RWPE1 (cell line): ENCODE measurements around the gene AGK.

Experiments used
- CTCF ChIA-PET: fragments of 350-600 bp; sonication (Branson Sonifier 250); formaldehyde crosslinking; extraction: SDS; loops from one replicate; lab custom pipeline; 2021; lab: Yijun Ruan, JAX
- POLR2A ChIA-PET: fragments of 400-600 bp; formaldehyde crosslinking; extraction: SDS; loops from one replicate; lab custom pipeline; 2020; ENCODE audit warnings: antibody characterized with exemption; ENCODE audit not compliant: low non-redundant PET; lab: Yijun Ruan, JAX
- DNase-seq: peaks from one replicate; pipeline ENCODE4 v3.0.0; 2012; ENCODE audit warnings: low spot score
- H3K27ac ChIP-seq: fragments of 450-650 bp; 2 replicates; pipeline ENCODE4 v1.5.1; 2017
- TF ChIP-seq, protein P1 (sequence below): fragments of 450-650 bp; conservative IDR thresholded peaks from 2 replicates; pipeline ENCODE4 v1.5.1; 2017; ENCODE audit warnings: low read depth, mild to moderate bottlenecking

Gene AGK

GRCh38 chr7:141631525-141631924 is 80.3 kb downstream of the AGK start:
- TF ChIP-seq, protein P1, sequence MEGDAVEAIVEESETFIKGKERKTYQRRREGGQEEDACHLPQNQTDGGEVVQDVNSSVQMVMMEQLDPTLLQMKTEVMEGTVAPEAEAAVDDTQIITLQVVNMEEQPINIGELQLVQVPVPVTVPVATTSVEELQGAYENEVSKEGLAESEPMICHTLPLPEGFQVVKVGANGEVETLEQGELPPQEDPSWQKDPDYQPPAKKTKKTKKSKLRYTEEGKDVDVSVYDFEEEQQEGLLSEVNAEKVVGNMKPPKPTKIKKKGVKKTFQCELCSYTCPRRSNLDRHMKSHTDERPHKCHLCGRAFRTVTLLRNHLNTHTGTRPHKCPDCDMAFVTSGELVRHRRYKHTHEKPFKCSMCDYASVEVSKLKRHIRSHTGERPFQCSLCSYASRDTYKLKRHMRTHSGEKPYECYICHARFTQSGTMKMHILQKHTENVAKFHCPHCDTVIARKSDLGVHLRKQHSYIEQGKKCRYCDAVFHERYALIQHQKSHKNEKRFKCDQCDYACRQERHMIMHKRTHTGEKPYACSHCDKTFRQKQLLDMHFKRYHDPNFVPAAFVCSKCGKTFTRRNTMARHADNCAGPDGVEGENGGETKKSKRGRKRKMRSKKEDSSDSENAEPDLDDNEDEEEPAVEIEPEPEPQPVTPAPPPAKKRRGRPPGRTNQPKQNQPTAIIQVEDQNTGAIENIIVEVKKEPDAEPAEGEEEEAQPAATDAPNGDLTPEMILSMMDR, result no peak
- H3K27ac ChIP-seq, result no peak overlapping the region
- no peak for DNase-seq
- ChIA-PET CTCF (no interaction called here), POLR2A (no interaction called here)

- CTCF ChIA-PET, result no interaction called here
These were observed 82.9 kb downstream of the AGK start for GRCh38 chr7:141634065-141634464.

GRCh38 chr7:141636053-141636452 is 84.8 kb downstream of the AGK start:
- no peak overlapping the region for H3K27ac ChIP-seq
- POLR2A ChIA-PET, result no interaction called here
- no peak for DNase-seq
- TF ChIP-seq, protein P1, result no peak
- CTCF ChIA-PET, result interaction anchor here (0.6 kb wide), 1 partner anchor 486 kb away, joined by 3 read pairs; no protein-coding TSS in a partner anchor

More at GRCh38 chr7:141634065-141634464, 82.9 kb downstream of the AGK start:
- DNase-seq, result no peak
- POLR2A ChIA-PET, result no interaction called here
- H3K27ac ChIP-seq, result no peak overlapping the region
- TF ChIP-seq, protein P1, result no peak

GRCh38 chr7:141640239-141640840 is 89.1 kb downstream of the AGK start:
- H3K27ac ChIP-seq, result no peak overlapping the region
- TF ChIP-seq, protein P1, result no peak
- CTCF ChIA-PET, result no interaction called here
- no peak for DNase-seq
- POLR2A ChIA-PET, result no interaction called here

DNA sequence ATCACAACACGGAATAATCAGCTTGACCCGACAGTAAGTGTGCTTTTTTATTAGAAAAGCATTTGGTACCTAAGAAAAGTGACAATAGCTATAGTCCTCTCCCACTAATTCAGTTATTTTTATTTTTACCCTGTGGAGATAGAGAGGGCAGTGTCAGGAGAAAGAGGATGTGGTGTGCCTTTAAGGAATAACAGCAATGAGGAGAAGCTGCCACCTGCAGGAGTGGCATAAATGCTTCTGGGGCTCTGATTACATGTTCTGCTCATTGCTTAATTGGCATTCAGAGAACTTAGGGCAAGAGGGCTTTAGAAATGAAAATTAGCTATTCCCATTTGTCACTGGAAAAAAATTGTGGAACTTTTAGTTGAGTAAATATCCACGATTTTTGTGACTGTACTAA is 90.7 kb downstream of the AGK start:
- ChIA-PET POLR2A (no interaction called here), CTCF (no interaction called here)
- TF ChIP-seq, protein P1, result no peak
- no peak for DNase-seq
- H3K27ac ChIP-seq, result no peak overlapping the region

DNA sequence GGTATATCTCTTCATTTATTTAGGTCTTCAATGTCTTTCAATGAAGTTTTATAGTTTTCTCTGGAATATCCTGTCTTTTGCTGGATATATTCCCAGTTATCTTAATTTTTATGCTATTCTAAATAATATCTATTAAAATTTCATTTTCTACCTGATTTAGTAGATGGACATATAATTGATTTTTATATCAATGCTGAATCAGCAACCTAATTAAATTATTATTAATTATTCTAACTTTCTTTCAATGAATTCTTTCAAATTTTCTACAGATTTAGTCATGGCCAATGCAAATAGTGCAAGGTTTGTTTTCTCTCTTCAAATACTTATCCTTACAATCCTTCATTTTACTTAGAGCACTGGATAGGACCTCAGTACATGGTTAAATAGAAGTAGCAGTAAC is 94.0 kb downstream of the AGK start:
- POLR2A ChIA-PET, result no interaction called here
- CTCF ChIA-PET, result interaction anchor here (0.6 kb wide), 1 partner anchor 194 kb away, joined by 3 read pairs; no protein-coding TSS in a partner anchor

More for the DNA sequence above, 94.0 kb downstream of the AGK start:
- TF ChIP-seq, protein P1, result no peak
- no peak overlapping the region for H3K27ac ChIP-seq
- DNase-seq, result no peak
